ENCODE measurements around the gene CREG2. TPM values are rescaled to one million over a fixed set of nuclear protein-coding genes. Genes with fewer than 3 reads are reported as not detected.

Gene CREG2, protein sequence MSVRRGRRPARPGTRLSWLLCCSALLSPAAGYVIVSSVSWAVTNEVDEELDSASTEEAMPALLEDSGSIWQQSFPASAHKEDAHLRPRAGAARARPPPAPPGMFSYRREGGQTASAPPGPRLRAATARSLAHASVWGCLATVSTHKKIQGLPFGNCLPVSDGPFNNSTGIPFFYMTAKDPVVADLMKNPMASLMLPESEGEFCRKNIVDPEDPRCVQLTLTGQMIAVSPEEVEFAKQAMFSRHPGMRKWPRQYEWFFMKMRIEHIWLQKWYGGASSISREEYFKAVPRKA
- not detected in 2 replicates for total RNA-seq

DNA sequence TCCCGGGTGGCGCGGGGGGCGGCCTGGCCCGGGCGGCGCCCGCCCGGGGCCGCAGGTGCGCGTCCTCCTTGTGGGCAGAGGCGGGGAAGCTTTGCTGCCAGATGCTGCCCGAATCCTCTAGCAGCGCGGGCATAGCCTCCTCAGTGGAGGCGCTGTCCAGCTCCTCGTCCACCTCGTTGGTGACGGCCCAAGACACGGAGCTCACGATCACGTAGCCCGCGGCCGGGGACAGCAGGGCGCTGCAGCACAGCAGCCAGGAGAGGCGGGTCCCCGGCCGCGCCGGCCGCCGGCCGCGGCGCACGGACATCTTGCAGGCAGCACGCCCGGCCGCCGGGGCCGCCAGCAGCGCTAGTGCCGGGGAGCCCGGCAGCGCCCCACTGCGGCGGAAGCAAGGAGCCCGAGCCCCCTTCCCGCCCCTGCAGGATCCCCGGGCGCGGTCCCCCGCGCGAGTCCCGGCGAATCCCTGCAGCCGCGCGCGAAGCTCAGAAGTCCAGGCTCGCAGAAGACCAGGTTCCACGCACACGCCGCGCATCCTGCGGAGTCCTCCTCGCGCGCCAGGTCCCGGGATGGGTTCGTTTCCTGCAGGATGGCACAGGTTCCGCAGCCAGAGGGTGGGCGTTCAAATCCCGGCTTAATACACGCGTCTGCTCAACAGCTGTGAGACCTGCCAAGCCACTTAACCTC, at the start of gene CREG2:
Gene CREG2, minus strand, starts transcription at position 353 of the 684 bp plus-strand sequence. Its CDS starts 46 bp downstream, at position 307.
- peak; percentile 56 for DNase-seq (ENCODE audit: low spot score)
- Mint-ChIP-seq H3K27ac (no peak within 1 kb of the TSS), H3K36me3 (ENCODE audit: low read depth) (no peaks in the 10 kb centered on the region), H3K4me3 (ENCODE audit: low read depth) (peak within 1 kb of the TSS; percentile 66), H3K27me3 (ENCODE audit: low read depth) (peaks cover 64% of the 10 kb centered on the region), H3K9me3 (no peaks in the 10 kb centered on the region), H3K4me1 (ENCODE audit: low read depth) (no peaks in the 10 kb centered on the region)
- intact Hi-C loops (cut with micrococcal nuclease) = loop anchor here (5.0 to 10.0 kb wide), 2 partner anchors 132 to 375 kb away; partner anchors contain the start of gene CNOT11

GRCh38 chr2:101435001-101435862, 47.9 kb upstream of the CREG2 start:
- intact Hi-C loops (cut with micrococcal nuclease) = no loop called here
- no peaks in the 10 kb centered on the region for H3K9me3 Mint-ChIP-seq
- no peak overlapping the region for H3K27ac Mint-ChIP-seq
- H3K4me3 Mint-ChIP-seq (ENCODE audit: low read depth) = no peak overlapping the region
- no peaks in the 10 kb centered on the region for H3K27me3 Mint-ChIP-seq (ENCODE audit: low read depth)
- peaks cover 3% of the 10 kb centered on the region for H3K36me3 Mint-ChIP-seq (ENCODE audit: low read depth)
- DNase-seq (ENCODE audit: low spot score) = no peak
- peaks cover 16% of the 10 kb centered on the region for H3K4me1 Mint-ChIP-seq (ENCODE audit: low read depth)

GRCh38 chr2:101433465-101433864, 46.2 kb upstream of the CREG2 start:
- no peak overlapping the region for H3K27ac Mint-ChIP-seq
- H3K4me3 Mint-ChIP-seq (ENCODE audit: low read depth) = no peak overlapping the region
- no peaks in the 10 kb centered on the region for H3K9me3 Mint-ChIP-seq
- H3K4me1 Mint-ChIP-seq (ENCODE audit: low read depth) = peaks cover 13% of the 10 kb centered on the region
- DNase-seq (ENCODE audit: low spot score) = no peak
- intact Hi-C loops (cut with micrococcal nuclease) = no loop called here
- peaks cover 3% of the 10 kb centered on the region for H3K36me3 Mint-ChIP-seq (ENCODE audit: low read depth)
- no peaks in the 10 kb centered on the region for H3K27me3 Mint-ChIP-seq (ENCODE audit: low read depth)

DNA sequence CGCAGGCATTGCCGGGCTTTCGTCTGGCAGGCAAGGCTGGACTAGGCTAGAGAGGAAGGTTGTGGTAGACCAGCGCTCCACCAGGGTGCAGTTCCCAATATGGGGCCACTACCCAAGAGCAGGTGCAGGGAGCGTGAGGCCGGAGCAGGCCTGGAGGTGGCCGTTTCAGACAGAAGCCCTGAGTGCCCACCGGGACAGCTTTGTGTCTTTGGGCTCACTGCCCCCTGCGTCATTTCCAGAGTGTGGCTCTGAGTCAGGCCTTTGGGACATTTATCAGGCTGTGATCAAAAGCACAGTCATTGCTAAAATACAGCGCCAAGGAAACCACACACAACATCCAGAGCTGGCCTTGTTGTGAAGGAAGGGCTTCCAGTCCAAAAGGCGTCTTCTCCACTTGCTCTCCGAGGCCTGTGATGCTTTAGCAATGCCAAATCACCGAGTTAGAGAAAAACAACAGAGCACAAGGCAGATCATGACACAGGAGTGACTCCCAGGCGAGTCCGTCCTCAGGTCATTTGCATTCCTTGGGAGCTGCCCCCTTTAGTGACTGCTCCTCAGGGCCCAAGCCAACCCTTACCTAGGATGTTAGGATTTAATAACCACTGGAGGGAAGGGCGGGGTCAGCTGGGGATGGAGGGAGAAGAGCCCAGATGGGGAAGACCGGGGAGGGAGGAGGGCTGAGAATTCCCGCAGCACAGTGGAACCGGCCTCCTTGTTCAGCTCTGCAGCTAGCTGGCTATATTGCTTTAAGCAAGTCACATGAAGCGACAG, 45.3 kb upstream of the CREG2 start:
- no peak for DNase-seq (ENCODE audit: low spot score)
- H3K27me3 Mint-ChIP-seq (ENCODE audit: low read depth) = no peaks in the 10 kb centered on the region
- H3K4me3 Mint-ChIP-seq (ENCODE audit: low read depth) = no peak overlapping the region
- peaks cover 3% of the 10 kb centered on the region for H3K36me3 Mint-ChIP-seq (ENCODE audit: low read depth)
- no peaks in the 10 kb centered on the region for H3K9me3 Mint-ChIP-seq
- no peak overlapping the region for H3K27ac Mint-ChIP-seq
- peaks cover 12% of the 10 kb centered on the region for H3K4me1 Mint-ChIP-seq (ENCODE audit: low read depth)
- intact Hi-C loops (cut with micrococcal nuclease) = no loop called here

DNA sequence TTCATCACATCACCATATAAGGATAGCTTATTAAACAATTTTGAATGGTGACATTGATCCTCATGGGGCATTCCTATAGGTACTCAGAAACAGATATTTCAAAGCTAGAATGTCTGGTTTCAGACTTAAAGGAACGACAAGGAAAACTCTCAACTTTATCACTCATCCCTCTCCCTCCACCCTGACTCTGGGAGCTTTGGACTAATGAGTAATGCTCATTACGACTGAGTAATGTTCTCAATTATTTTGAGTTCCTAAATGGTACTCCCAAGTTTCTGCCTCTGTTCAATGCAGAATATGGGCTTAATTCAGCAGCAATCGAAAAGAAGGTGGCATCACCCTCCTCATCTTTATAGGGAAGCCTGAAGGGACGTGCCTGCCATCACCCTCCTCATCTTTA, 44.2 kb upstream of the CREG2 start:
- intact Hi-C loops (cut with micrococcal nuclease) = no loop called here
- Mint-ChIP-seq H3K27me3 (ENCODE audit: low read depth) (no peaks in the 10 kb centered on the region), H3K4me1 (ENCODE audit: low read depth) (peaks cover 12% of the 10 kb centered on the region), H3K9me3 (no peaks in the 10 kb centered on the region), H3K27ac (no peak overlapping the region), H3K4me3 (ENCODE audit: low read depth) (no peak overlapping the region), H3K36me3 (ENCODE audit: low read depth) (peaks cover 3% of the 10 kb centered on the region)
- no peak for DNase-seq (ENCODE audit: low spot score)

- no peaks in the 10 kb centered on the region for H3K9me3 Mint-ChIP-seq
Observed at GRCh38 chr2:101430156-101430555, 42.9 kb upstream of the CREG2 start.

GRCh38 chr2:101429453-101429852, 42.1 kb upstream of the CREG2 start:
- peaks cover 12% of the 10 kb centered on the region for H3K4me1 Mint-ChIP-seq (ENCODE audit: low read depth)
- no peaks in the 10 kb centered on the region for H3K9me3 Mint-ChIP-seq
- no peak overlapping the region for H3K27ac Mint-ChIP-seq
- peaks cover 6% of the 10 kb centered on the region for H3K36me3 Mint-ChIP-seq (ENCODE audit: low read depth)
- H3K27me3 Mint-ChIP-seq (ENCODE audit: low read depth) = no peaks in the 10 kb centered on the region
- intact Hi-C loops (cut with micrococcal nuclease) = loop anchor here (10.0 kb wide), 1 partner anchor 45 kb away; the partner anchor contains the start of gene RFX8
- H3K4me3 Mint-ChIP-seq (ENCODE audit: low read depth) = no peak overlapping the region
- DNase-seq (ENCODE audit: low spot score) = no peak

More at GRCh38 chr2:101430156-101430555, 42.9 kb upstream of the CREG2 start:
- Mint-ChIP-seq H3K27ac (no peak overlapping the region), H3K4me1 (ENCODE audit: low read depth) (peaks cover 12% of the 10 kb centered on the region), H3K27me3 (ENCODE audit: low read depth) (no peaks in the 10 kb centered on the region), H3K36me3 (ENCODE audit: low read depth) (peaks cover 3% of the 10 kb centered on the region), H3K4me3 (ENCODE audit: low read depth) (no peak overlapping the region)
- intact Hi-C loops (cut with micrococcal nuclease) = no loop called here
- no peak for DNase-seq (ENCODE audit: low spot score)

GRCh38 chr2:101428422-101429176, 41.3 kb upstream of the CREG2 start:
- intact Hi-C loops (cut with micrococcal nuclease) = loop anchor here (10.0 kb wide), 1 partner anchor 46 kb away; the partner anchor contains the start of gene RFX8
- Mint-ChIP-seq H3K27ac (no peak overlapping the region), H3K27me3 (ENCODE audit: low read depth) (no peaks in the 10 kb centered on the region), H3K9me3 (no peaks in the 10 kb centered on the region), H3K4me3 (ENCODE audit: low read depth) (no peak overlapping the region), H3K4me1 (ENCODE audit: low read depth) (peaks cover 7% of the 10 kb centered on the region), H3K36me3 (ENCODE audit: low read depth) (peaks cover 9% of the 10 kb centered on the region)
- DNase-seq (ENCODE audit: low spot score) = no peak

DNA sequence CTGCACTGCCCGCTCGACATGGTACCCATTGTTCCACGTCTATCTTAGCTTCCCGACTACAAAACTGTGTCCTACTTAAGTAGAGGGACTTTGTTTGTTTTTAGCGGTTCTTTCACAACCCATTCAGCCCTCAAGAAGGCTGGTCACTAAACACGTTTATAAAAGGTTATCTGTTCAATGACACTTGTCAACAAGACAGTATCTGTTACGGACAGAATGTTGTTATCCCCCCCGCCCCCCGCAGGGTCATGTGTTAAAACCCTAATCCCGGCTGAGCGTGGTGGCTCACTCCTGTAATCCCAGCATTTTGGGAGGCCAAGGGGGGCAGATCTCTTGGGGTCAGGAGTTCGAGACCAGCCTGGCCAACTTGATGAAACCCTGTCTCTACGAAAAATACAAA, 40.4 kb upstream of the CREG2 start:
- DNase-seq (ENCODE audit: low spot score) = no peak
- no peaks in the 10 kb centered on the region for H3K9me3 Mint-ChIP-seq
- H3K27me3 Mint-ChIP-seq (ENCODE audit: low read depth) = no peaks in the 10 kb centered on the region
- H3K27ac Mint-ChIP-seq = no peak overlapping the region
- H3K4me1 Mint-ChIP-seq (ENCODE audit: low read depth) = peaks cover 4% of the 10 kb centered on the region
- intact Hi-C loops (cut with micrococcal nuclease) = loop anchor here (10.0 kb wide), 1 partner anchor 47 kb away; the partner anchor contains the start of gene RFX8
- H3K4me3 Mint-ChIP-seq (ENCODE audit: low read depth) = no peak overlapping the region
- peaks cover 10% of the 10 kb centered on the region for H3K36me3 Mint-ChIP-seq (ENCODE audit: low read depth)

DNA sequence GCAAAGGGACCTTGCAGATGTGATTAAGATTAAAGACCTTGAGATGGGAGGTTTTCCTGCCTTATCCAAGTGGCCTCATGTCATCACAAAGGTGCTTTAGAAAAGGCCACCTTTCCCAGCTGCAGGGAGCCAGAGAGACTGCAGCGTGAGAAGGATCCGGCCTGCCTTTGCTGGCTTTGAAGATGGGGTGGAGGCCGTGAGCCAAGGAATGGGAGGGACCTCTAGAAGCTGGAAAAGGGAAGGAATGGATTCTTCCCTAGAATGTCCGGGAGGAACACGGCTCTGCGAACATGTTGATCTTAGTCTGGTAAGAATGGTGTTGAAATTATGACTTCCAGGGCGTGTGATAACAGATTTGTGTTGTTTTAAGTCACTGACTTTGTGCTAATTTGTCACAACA, 39.9 kb upstream of the CREG2 start:
- H3K36me3 Mint-ChIP-seq (ENCODE audit: low read depth) = peaks cover 10% of the 10 kb centered on the region
- no peak overlapping the region for H3K4me3 Mint-ChIP-seq (ENCODE audit: low read depth)
- no peaks in the 10 kb centered on the region for H3K9me3 Mint-ChIP-seq
- H3K27ac Mint-ChIP-seq = no peak overlapping the region
- intact Hi-C loops (cut with micrococcal nuclease) = loop anchor here (10.0 kb wide), 1 partner anchor 48 kb away; the partner anchor contains the start of gene RFX8
- H3K27me3 Mint-ChIP-seq (ENCODE audit: low read depth) = no peaks in the 10 kb centered on the region
- no peak for DNase-seq (ENCODE audit: low spot score)
- peaks cover 2% of the 10 kb centered on the region for H3K4me1 Mint-ChIP-seq (ENCODE audit: low read depth)

- Mint-ChIP-seq H3K27ac (no peak overlapping the region), H3K36me3 (ENCODE audit: low read depth) (peaks cover 10% of the 10 kb centered on the region), H3K27me3 (ENCODE audit: low read depth) (no peaks in the 10 kb centered on the region), H3K4me3 (ENCODE audit: low read depth) (no peak overlapping the region), H3K4me1 (ENCODE audit: low read depth) (no peaks in the 10 kb centered on the region), H3K9me3 (no peaks in the 10 kb centered on the region)
- DNase-seq (ENCODE audit: low spot score) = no peak
- intact Hi-C loops (cut with micrococcal nuclease) = loop anchor here (10.0 kb wide), 1 partner anchor 48 kb away; the partner anchor contains the start of gene RFX8
Observed at GRCh38 chr2:101426822-101427221, 39.5 kb upstream of the CREG2 start.
